OCI-LY7 (cell line): ENCODE measurements around the gene CCR7. TPM values are rescaled to one million over a fixed set of nuclear protein-coding genes. Genes with fewer than 3 reads are reported as not detected.
"Not testable (repeated sequence)": the region's sequence is repeated elsewhere in the genome, so short reads cannot be mapped to it uniquely, and the experiment has no call there.

Source experiments
- BruUV-seq: library from RNA; stranded (reverse); fragments of 400-500 nt; replicated peaks from 2 replicates; lab custom pipeline; 2021; lab: Mats Ljungman, UMichigan
- CTCF ChIA-PET: fragments of 300-600 bp; sonication (Branson Sonifier 250); formaldehyde crosslinking; loops from one replicate; lab custom pipeline; 2022; ENCODE audit warnings: antibody characterized with exemption; ENCODE audit not compliant: unreplicated experiment; lab: Charles Lee
- POLR2A ChIA-PET: fragments of 300-600 bp; sonication (Branson Sonifier 250); formaldehyde crosslinking; loops from one replicate; lab custom pipeline; 2022; ENCODE audit warnings: antibody characterized with exemption; lab: Charles Lee
- DNase-seq: peaks from one replicate; pipeline ENCODE4 v3.0.0-alpha.2; 2015; ENCODE audit warnings: low spot score
- H2AFZ ChIP-seq: fragments of 200-600 bp; sonication (generic), shearing (Covaris generic); 2 replicates; pipeline ENCODE4 v1.6.1; 2014; ENCODE audit warnings: mild to moderate bottlenecking, antibody characterized with exemption, low read length, moderate library complexity
- H3K27ac ChIP-seq: fragments of 200-600 bp; sonication (generic); 2 replicates; pipeline ENCODE4 v1.5.1; 2014; ENCODE audit warnings: mixed run types, low read depth, mild to moderate bottlenecking, moderate library complexity, low read length, inconsistent platforms; ENCODE audit not compliant: poor library complexity, severe bottlenecking
- H3K36me3 ChIP-seq: fragments of 200-600 bp; sonication (generic); 2 replicates; pipeline ENCODE4 v1.6.1; 2014; ENCODE audit warnings: mild to moderate bottlenecking, antibody characterized with exemption, low read length, moderate library complexity, mixed read lengths; ENCODE audit not compliant: insufficient read depth
- H3K4me1 ChIP-seq: fragments of 200-600 bp; sonication (generic); 2 replicates; pipeline ENCODE4 v1.5.1; 2014; ENCODE audit warnings: mild to moderate bottlenecking, low read length; ENCODE audit not compliant: insufficient read depth, poor library complexity, severe bottlenecking
- H3K4me2 ChIP-seq: fragments of 200-600 bp; sonication (generic); 2 replicates; pipeline ENCODE4 v1.6.1; 2014; ENCODE audit warnings: mild to moderate bottlenecking, low read length
- H3K4me3 ChIP-seq: fragments of 200-600 bp; sonication (generic); 2 replicates; pipeline ENCODE4 v1.5.1; 2014; ENCODE audit warnings: mild to moderate bottlenecking, low read depth, low read length; ENCODE audit not compliant: poor library complexity, severe bottlenecking
- H3K79me2 ChIP-seq: fragments of 200-600 bp; sonication (generic); 2 replicates; pipeline ENCODE4 v1.6.1; 2016; ENCODE audit warnings: low read depth, mild to moderate bottlenecking, low read length, moderate library complexity, mixed read lengths; ENCODE audit not compliant: insufficient read depth
- H3K9me2 ChIP-seq: fragments of 200-600 bp; sonication (generic); 2 replicates; pipeline ENCODE4 v1.6.1; 2016; ENCODE audit warnings: mild to moderate bottlenecking, low read length, mixed read lengths; ENCODE audit not compliant: insufficient read depth
- H3K9me3 ChIP-seq: fragments of 200-600 bp; sonication (generic); 2 replicates; pipeline ENCODE4 v1.6.1; 2014; ENCODE audit warnings: mild to moderate bottlenecking, mixed run types, low read length, mixed read lengths
- H4K20me1 ChIP-seq: fragments of 200-600 bp; sonication (generic); 2 replicates; pipeline ENCODE4 v1.6.1; 2014; ENCODE audit warnings: mild to moderate bottlenecking, antibody characterized with exemption, low read length, moderate library complexity, mixed read lengths; ENCODE audit not compliant: insufficient read depth
- CTCF ChIP-seq: fragments of 200-600 bp; sonication (generic); conservative IDR thresholded peaks from 2 replicates; pipeline ENCODE4 v1.5.1; 2014; ENCODE audit warnings: mild to moderate bottlenecking, antibody characterized with exemption, low read length, moderate library complexity, mixed read lengths
- EZH2phosphoT487 ChIP-seq: fragments of 200-600 bp; sonication (generic); IDR thresholded peaks from 2 replicates; pipeline ENCODE4 v1.6.1; 2018; ENCODE audit warnings: low read depth, borderline replicate concordance, mild to moderate bottlenecking, mixed run types, antibody characterized with exemption, low read length, moderate library complexity, mixed read lengths
- intact Hi-C: fragments of 100-400 bp; cut with micrococcal nuclease; formaldehyde crosslinking; loops from one replicate; pipeline ENCODE4 v1.10.0; 2022; ENCODE audit not compliant: unreplicated experiment
- total RNA-seq, 2 experiments: library from RNA; depleted of rRNA in 1 of 2; stranded (reverse); fragments of >200 nt in 1 of 2; shearing (Covaris generic) in 1 of 2; gene quantifications; 2 replicates each; pipeline ENCODE4 v1.2.3, GENCODE V29; 2014 to 2022

Gene CCR7
- total RNA-seq, 2 experiments from 2014 or later = 0.48 to 2.3 TPM

GRCh38 chr17:40584950-40585349 lies 19.7 kb upstream of the CCR7 start:
- intact Hi-C loops, H2AFZ ChIP-seq, H3K36me3 ChIP-seq, DNase-seq, H3K9me2 ChIP-seq, CTCF ChIA-PET, H3K27ac ChIP-seq, H3K4me2 ChIP-seq, H4K20me1 ChIP-seq, H3K4me3 ChIP-seq, H3K79me2 ChIP-seq, BruUV-seq, H3K9me3 ChIP-seq: not testable (repeated sequence)
- POLR2A ChIA-PET = interaction anchor here (1.0 kb wide), 1 partner anchor 9 kb away, joined by 4 read pairs; no protein-coding TSS in a partner anchor
- H3K4me1 ChIP-seq = peaks cover 14% of the 10 kb centered on the region

- H3K9me2 ChIP-seq = no peaks in the 10 kb centered on the region
- peak overlapping the region; percentile 37 for H3K4me3 ChIP-seq
- peak; percentile 91 for DNase-seq
- H3K79me2 ChIP-seq = no peaks in the 10 kb centered on the region
- H3K27ac ChIP-seq = peak overlapping the region; percentile 43
- intact Hi-C loops = no loop called here
- TF ChIP-seq EZH2phosphoT487 = no peak
- ChIA-PET CTCF (interaction anchor here (1.0 to 1.2 kb wide), 2 partner anchors 14 to 127 kb away, joined by 3 to 8 read pairs; no protein-coding TSS in a partner anchor), POLR2A (interaction anchor here (0.6 kb wide), 1 partner anchor 87 kb away, joined by 3 read pairs; no protein-coding TSS in a partner anchor)
- no TSS peak for BruUV-seq
- no peaks in the 10 kb centered on the region for H4K20me1 ChIP-seq
- no peaks in the 10 kb centered on the region for H3K36me3 ChIP-seq
- H2AFZ ChIP-seq = peak overlapping the region; percentile 85
- peak overlapping the region; percentile 59 for H3K4me2 ChIP-seq
- no peaks in the 10 kb centered on the region for H3K9me3 ChIP-seq
- H3K4me1 ChIP-seq = peaks cover 14% of the 10 kb centered on the region
Measured at GRCh38 chr17:40582328-40582901, 17.1 kb upstream of the CCR7 start.

GRCh38 chr17:40580140-40580539 lies 14.9 kb upstream of the CCR7 start:
- ChIA-PET POLR2A (no interaction called here), CTCF (no interaction called here)
- intact Hi-C loops = no loop called here
- Histone ChIP-seq H4K20me1 (no peaks in the 10 kb centered on the region), H3K9me3 (0 out of 2 replicates have a peak, but pooled peaks cover under 1% of the 10 kb centered on the region), H3K4me2 (no peak overlapping the region), H3K27ac (no peak overlapping the region), H3K36me3 (no peaks in the 10 kb centered on the region), H3K4me1 (peaks cover 14% of the 10 kb centered on the region), H3K4me3 (no peak overlapping the region), H3K79me2 (no peaks in the 10 kb centered on the region), H3K9me2 (no peaks in the 10 kb centered on the region), H2AFZ (no peak overlapping the region)
- TF ChIP-seq CTCF (no peak), EZH2phosphoT487 (no peak)
- no TSS peak for BruUV-seq
- no peak for DNase-seq
